SH-SY5Y (cell line): ENCODE measurements around the gene APBA1.

ENCODE experiments used
- GATA2 ChIP-seq: IDR thresholded peaks from 2 replicates; pipeline ENCODE4 v1.6.1; 2011; ENCODE audit warnings: mild to moderate bottlenecking, low read depth, low read length
- GATA3 ChIP-seq: IDR thresholded peaks from 2 replicates; pipeline ENCODE4 v1.6.1; 2011; ENCODE audit warnings: low read depth, mild to moderate bottlenecking, low read length, moderate library complexity

DNA sequence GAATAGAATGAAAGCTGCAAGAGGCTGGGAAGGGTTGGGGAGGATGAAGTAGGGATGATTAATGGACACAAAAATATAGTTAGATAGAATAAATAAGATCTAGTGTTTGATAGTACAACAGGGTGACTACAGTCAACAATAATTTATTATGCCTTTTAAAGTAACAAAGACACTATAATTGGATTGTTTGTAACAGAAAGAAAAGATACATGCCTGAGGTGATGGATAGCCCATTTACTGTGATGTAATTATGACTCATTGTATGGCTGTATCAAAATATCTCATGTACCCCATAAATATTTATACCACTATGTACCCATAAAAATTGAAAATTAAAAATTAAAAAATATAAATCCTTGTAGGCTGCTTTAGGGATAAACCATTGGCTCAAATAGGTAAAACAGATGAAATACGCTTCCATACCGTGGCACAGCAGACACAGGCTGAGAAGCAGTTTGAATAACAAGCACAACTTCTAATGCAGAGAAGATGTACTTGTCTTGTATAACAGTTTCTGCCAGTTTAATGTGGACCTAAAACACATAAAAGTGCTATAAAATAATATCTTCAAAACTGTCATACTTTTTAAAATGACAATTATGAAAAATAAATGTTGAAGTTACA lies 34.9 kb downstream of the APBA1 start:
- TF ChIP-seq GATA2 (no peak), GATA3 (no peak)
